ENCODE data around the gene PPM1A.

PPM1A gene

GRCh38 chr14:60248697-60249318 is at the start of gene PPM1A:
Gene PPM1A, plus strand, starts transcription at chr14:60249221. Its CDS starts 33,483 bp downstream, at chr14:60282704.
- peak within 1 kb of the TSS; percentile 92 for H3K4me3 ChIP-seq (ENCODE audit: low read depth, low read length)
- TF ChIP-seq, protein P1, sequence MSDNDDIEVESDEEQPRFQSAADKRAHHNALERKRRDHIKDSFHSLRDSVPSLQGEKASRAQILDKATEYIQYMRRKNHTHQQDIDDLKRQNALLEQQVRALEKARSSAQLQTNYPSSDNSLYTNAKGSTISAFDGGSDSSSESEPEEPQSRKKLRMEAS (IDR thresholded peaks at IDR 0.05; ENCODE audit: low read depth, low read length), result no peak; the same call in 1 of the 2 replicates
- peak; percentile 91 for TF ChIP-seq POLR2A (IDR thresholded peaks at IDR 0.05; ENCODE audit: extremely low read depth, insufficient read length)
- TF ChIP-seq MYC (IDR thresholded peaks at IDR 0.05; ENCODE audit: low read depth, low read length), result peak; percentile 30; the same call in 1 of the 2 replicates
- DNase-seq (ENCODE audit: low read depth), result peak; percentile 94

DNA sequence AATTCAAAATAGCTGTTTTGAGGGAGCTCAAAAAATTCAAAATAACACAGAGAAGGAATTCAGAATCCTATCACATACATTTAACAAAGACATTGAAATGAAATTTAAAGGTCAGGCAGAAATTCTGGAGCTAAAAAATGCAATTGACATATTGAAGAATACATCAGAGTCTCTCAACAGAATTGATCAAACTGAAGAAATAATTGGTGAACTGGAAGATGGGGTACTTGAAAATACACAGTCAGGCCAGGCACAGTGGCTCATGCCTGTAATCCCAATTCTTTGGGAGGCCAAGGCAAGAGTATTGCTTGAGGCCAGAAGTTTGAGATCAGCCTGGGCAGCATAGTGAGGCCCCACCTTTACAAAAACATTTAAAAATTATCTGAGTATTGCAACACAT is 49.7 kb upstream of the PPM1A start:
- H3K4me3 ChIP-seq (ENCODE audit: low read depth, low read length), result no peak overlapping the region
- no peak for DNase-seq (ENCODE audit: low read depth)
- TF ChIP-seq POLR2A (IDR thresholded peaks at IDR 0.05; ENCODE audit: extremely low read depth, insufficient read length), result no peak
- TF ChIP-seq MYC (IDR thresholded peaks at IDR 0.05; ENCODE audit: low read depth, low read length), result no peak
- no peak for TF ChIP-seq CTCF (IDR thresholded peaks at IDR 0.05; ENCODE audit: low read depth, low read length)
- TF ChIP-seq, protein P1 (IDR thresholded peaks at IDR 0.05; ENCODE audit: low read depth, low read length), result no peak

DNA sequence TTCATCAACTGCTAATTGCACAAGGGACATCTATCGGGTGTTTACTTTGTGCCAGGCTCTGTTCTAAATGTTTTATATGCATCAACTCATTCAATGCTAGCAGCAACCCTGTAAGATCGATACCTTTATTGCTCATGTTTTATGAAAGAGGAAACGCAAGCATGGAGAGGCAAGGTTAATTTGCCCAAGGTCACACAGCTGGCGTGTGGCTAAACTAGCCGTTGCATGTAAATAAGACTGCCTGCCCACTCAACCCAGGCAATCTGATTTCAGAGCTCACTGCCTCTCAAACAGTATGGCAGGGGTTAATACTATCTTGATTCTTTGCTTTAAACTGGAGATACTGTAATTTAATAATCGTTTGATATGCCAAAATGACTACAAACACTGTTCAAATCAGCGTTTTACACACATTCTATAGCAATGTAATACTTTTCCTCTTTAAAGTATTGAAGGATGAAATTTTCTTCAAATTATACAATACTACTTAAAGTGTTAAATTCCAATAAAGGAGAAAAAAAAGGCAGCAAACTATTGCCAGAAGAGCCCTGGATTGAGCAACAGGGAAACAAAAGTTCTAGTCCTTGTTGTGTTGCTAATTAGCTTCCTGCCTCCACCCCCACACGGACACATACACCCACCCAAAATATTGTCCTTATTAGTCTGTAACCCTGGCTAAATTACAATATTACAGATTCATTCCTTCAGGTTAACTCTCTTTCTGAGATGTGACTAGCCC is 44.7 kb upstream of the PPM1A start:
- no peak for TF ChIP-seq CTCF (IDR thresholded peaks at IDR 0.05; ENCODE audit: low read depth, low read length)
- peak; percentile 40 for TF ChIP-seq MYC (IDR thresholded peaks at IDR 0.05; ENCODE audit: low read depth, low read length)
- TF ChIP-seq, protein P1 (IDR thresholded peaks at IDR 0.05; ENCODE audit: low read depth, low read length), result peak; percentile 44; the same call in 1 of the 2 replicates
- DNase-seq (ENCODE audit: low read depth), result peak; percentile 62
- H3K4me3 ChIP-seq (ENCODE audit: low read depth, low read length), result peak overlapping the region; percentile 18

DNA sequence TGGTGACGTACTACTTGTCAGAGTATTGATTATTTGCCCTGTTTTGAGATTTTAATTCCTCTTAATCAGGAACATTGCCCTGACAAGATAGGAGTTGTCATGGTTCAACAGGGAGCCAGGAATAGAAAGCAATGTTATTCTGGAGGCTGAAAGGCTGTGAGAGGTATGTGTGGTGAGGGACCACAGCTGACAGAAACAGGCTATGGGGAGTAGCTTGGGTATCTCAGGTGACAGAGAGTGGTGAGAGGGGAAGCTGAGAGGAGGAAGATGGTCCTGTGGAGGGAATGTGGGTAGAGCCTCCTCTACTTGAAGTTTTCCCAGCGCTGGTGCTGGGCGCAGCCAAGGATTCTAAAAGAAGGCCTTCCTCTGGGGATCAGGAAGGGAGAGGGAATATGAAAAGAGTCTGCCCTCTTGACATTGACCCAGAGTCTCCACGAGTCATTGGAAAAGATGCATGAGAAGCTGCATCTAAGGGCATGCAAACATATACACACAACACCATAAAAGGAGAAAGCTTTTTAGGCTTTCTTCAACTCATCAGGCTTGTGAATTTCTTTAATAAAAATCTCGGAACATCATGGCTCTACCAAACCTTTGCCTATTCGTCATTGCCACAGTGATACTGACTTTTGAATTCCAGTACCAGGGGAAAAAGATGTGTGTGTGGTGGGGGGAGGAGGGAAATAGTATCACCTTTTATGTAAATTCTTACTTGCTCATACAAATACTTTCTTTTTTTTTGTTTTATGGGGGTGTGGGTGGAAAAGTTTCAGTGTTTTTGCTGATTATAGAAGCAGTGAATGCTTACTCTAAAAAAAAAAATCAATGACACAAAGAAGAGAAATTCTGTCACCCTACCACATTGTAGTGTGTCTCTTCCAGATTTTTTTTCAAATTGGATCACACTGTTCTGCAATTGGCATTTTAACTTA is 43.9 kb upstream of the PPM1A start:
- H3K4me3 ChIP-seq (ENCODE audit: low read depth, low read length), result no peak overlapping the region
- TF ChIP-seq MYC (IDR thresholded peaks at IDR 0.05; ENCODE audit: low read depth, low read length), result no peak
- TF ChIP-seq CTCF (IDR thresholded peaks at IDR 0.05; ENCODE audit: low read depth, low read length), result no peak
- no peak for TF ChIP-seq POLR2A (IDR thresholded peaks at IDR 0.05; ENCODE audit: extremely low read depth, insufficient read length)
- TF ChIP-seq, protein P1 (IDR thresholded peaks at IDR 0.05; ENCODE audit: low read depth, low read length), result no peak
- no peak for DNase-seq (ENCODE audit: low read depth)

GRCh38 chr14:60206249-60206670 is 42.8 kb upstream of the PPM1A start:
- DNase-seq (ENCODE audit: low read depth), result no peak
- TF ChIP-seq, protein P1 (IDR thresholded peaks at IDR 0.05; ENCODE audit: low read depth, low read length), result no peak
- TF ChIP-seq MYC (IDR thresholded peaks at IDR 0.05; ENCODE audit: low read depth, low read length), result no peak
- no peak for TF ChIP-seq CTCF (IDR thresholded peaks at IDR 0.05; ENCODE audit: low read depth, low read length)
- TF ChIP-seq POLR2A (IDR thresholded peaks at IDR 0.05; ENCODE audit: extremely low read depth, insufficient read length), result no peak
- H3K4me3 ChIP-seq (ENCODE audit: low read depth, low read length), result no peak overlapping the region

Measured in NB4 (cell line).